HL-60 (cell line): ENCODE results near the gene BRF1.

ENCODE experiments used
- DNase-seq, 2 experiments: peaks; one replicate each; pipeline ENCODE4 v3.0.0-alpha.2; 2010 to 2020; ENCODE audit warnings: low read depth in 1 of 2, low spot score in 1 of 2
- H3K27ac ChIP-seq: fragments of 250-450 bp; sonication (Bioruptor Pico); replicated peaks from 2 replicates; pipeline ENCODE4 v1.5.1; 2020; ENCODE audit warnings: mild to moderate bottlenecking, moderate library complexity
- H3K27me3 ChIP-seq: fragments of 250-450 bp; sonication (Bioruptor Pico); 2 replicates; pipeline ENCODE4 v1.5.1; 2021; ENCODE audit warnings: mild to moderate bottlenecking, moderate library complexity; ENCODE audit not compliant: insufficient read depth, poor library complexity, severe bottlenecking
- H3K4me3 ChIP-seq: replicated peaks from 2 replicates; pipeline ENCODE4 v1.5.1; 2011; ENCODE audit warnings: mild to moderate bottlenecking, control low read depth, low read length; ENCODE audit not compliant: insufficient read depth
- CTCF ChIP-seq: IDR thresholded peaks from one replicate; pipeline ENCODE4 v1.5.1; 2011; ENCODE audit warnings: low read length, control low read depth, inconsistent platforms; ENCODE audit not compliant: insufficient read depth
- GABPA ChIP-seq: IDR thresholded peaks from 2 replicates; pipeline ENCODE4 v1.6.1; 2012; ENCODE audit warnings: low read depth
- POLR2AphosphoS5 ChIP-seq: IDR thresholded peaks from 2 replicates; pipeline ENCODE4 v1.6.1; 2012; ENCODE audit warnings: low read depth
- SPI1 ChIP-seq: IDR thresholded peaks from 2 replicates; pipeline ENCODE4 v1.6.1; 2012; ENCODE audit warnings: low read depth, mild to moderate bottlenecking, borderline replicate concordance
- TF ChIP-seq, protein P1 (sequence below): IDR thresholded peaks from 2 replicates; pipeline ENCODE4 v1.6.1; 2012; ENCODE audit warnings: low read depth; ENCODE audit not compliant: insufficient replicate concordance

Gene BRF1

GRCh38 chr14:105208738-105209075, 92.1 kb downstream of the BRF1 start:
- TF ChIP-seq SPI1 (no peak), CTCF (no peak), POLR2AphosphoS5 (no peak), GABPA (no peak)
- TF ChIP-seq, protein P1, sequence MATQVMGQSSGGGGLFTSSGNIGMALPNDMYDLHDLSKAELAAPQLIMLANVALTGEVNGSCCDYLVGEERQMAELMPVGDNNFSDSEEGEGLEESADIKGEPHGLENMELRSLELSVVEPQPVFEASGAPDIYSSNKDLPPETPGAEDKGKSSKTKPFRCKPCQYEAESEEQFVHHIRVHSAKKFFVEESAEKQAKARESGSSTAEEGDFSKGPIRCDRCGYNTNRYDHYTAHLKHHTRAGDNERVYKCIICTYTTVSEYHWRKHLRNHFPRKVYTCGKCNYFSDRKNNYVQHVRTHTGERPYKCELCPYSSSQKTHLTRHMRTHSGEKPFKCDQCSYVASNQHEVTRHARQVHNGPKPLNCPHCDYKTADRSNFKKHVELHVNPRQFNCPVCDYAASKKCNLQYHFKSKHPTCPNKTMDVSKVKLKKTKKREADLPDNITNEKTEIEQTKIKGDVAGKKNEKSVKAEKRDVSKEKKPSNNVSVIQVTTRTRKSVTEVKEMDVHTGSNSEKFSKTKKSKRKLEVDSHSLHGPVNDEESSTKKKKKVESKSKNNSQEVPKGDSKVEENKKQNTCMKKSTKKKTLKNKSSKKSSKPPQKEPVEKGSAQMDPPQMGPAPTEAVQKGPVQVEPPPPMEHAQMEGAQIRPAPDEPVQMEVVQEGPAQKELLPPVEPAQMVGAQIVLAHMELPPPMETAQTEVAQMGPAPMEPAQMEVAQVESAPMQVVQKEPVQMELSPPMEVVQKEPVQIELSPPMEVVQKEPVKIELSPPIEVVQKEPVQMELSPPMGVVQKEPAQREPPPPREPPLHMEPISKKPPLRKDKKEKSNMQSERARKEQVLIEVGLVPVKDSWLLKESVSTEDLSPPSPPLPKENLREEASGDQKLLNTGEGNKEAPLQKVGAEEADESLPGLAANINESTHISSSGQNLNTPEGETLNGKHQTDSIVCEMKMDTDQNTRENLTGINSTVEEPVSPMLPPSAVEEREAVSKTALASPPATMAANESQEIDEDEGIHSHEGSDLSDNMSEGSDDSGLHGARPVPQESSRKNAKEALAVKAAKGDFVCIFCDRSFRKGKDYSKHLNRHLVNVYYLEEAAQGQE, result no peak
- DNase-seq, result no peak
- H3K27me3 ChIP-seq, result no peaks in the 10 kb centered on the region
- no peak overlapping the region for H3K27ac ChIP-seq
- H3K4me3 ChIP-seq, result no peak overlapping the region

GRCh38 chr14:105207996-105208737, 92.6 kb downstream of the BRF1 start:
- H3K27me3 ChIP-seq, result no peaks in the 10 kb centered on the region
- H3K4me3 ChIP-seq, result no peak overlapping the region
- DNase-seq, result no peak
- no peak overlapping the region for H3K27ac ChIP-seq
- TF ChIP-seq SPI1, result no peak
- no peak for TF ChIP-seq POLR2AphosphoS5
- TF ChIP-seq GABPA, result no peak
- TF ChIP-seq, protein P1, result no peak
- no peak for TF ChIP-seq CTCF

DNA sequence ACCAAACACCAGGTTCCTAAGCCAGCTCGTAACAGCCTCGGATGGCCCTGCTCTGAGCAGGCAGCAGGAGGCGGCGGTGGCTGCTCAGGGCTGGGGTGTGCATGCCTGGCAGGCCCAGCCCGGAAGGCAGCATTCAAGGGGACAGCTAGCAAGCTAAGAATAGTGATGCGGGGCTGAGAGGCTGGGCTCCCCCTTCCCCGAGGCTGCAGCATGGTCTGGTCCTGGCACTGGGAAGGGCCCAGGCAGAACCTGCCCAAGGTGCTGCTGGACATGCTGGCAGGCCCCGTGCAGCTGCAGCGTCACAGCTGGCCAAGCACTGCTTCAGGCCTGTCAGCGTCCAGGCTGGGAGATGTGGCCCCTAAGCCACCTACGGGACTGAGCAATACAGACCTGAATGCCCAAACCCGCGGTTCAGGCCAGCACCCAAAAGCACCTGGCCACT, 93.3 kb downstream of the BRF1 start:
- no peak overlapping the region for H3K27ac ChIP-seq
- H3K27me3 ChIP-seq, result no peaks in the 10 kb centered on the region
- no peak for TF ChIP-seq CTCF
- no peak for DNase-seq
- no peak overlapping the region for H3K4me3 ChIP-seq

DNA sequence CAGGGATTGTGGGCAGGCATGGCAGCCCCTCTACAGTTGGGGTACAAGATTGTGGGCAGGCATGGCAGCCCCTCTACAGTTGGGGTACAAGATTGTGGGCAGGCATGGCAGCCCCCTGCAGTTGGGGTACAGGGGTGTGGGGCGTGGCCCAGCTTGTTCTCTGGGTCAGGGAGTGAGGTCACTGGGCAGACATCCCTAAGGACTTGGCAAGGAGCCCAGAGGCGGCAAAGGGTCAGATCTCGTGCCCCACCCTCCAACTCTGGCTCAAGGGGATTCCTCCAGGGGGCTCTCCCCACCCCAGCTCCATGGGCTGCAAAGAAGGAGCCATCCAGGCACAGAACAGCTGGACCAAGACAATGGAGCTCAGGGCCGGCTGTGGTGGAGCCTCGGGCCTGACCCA, 93.9 kb downstream of the BRF1 start:
- no peak overlapping the region for H3K27ac ChIP-seq
- no peak overlapping the region for H3K4me3 ChIP-seq
- DNase-seq, result no peak
- H3K27me3 ChIP-seq, result no peaks in the 10 kb centered on the region
- TF ChIP-seq SPI1, result no peak
- TF ChIP-seq, protein P1, result no peak
- TF ChIP-seq POLR2AphosphoS5, result no peak
- TF ChIP-seq CTCF, result no peak
- no peak for TF ChIP-seq GABPA
